Measurements from ENCODE around the gene PRAC1. TPM values are rescaled to one million over a fixed set of nuclear protein-coding genes. Genes with fewer than 3 reads are reported as not detected.
"Not testable (repeated sequence)": the region's sequence is repeated elsewhere in the genome, so short reads cannot be mapped to it uniquely, and the experiment has no call there.

The PRAC1 gene
- total RNA-seq, 1 donor from 2014 or later, result not detected

DNA sequence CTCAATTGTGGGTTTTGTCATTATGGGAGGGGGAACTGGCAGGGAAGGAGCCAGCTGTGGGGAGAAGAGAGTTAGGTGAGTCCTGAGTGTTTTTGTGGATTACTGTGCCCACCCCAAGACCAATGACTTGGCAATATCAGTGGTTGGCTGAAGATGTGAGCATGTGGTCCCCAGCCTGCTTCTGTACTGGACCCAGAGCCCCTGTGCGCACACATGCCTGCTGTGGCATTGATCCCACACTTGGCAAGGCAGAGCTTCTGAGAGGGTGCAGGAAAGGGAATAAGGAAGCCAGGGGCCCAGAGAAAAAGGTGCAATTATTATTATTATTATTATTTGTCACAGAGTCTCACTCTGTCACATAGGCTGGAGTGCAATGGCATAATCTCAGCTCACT lies 1.3 kb downstream of the PRAC1 start:
- no peak for TF ChIP-seq CTCF (conservative IDR thresholded peaks at IDR 0.05; ENCODE audit: low read depth, low read length)
- no peak for DNase-seq (ENCODE audit: low read depth)
- no peak overlapping the region for H3K4me3 ChIP-seq (ENCODE audit: low read depth, low read length)

DNA sequence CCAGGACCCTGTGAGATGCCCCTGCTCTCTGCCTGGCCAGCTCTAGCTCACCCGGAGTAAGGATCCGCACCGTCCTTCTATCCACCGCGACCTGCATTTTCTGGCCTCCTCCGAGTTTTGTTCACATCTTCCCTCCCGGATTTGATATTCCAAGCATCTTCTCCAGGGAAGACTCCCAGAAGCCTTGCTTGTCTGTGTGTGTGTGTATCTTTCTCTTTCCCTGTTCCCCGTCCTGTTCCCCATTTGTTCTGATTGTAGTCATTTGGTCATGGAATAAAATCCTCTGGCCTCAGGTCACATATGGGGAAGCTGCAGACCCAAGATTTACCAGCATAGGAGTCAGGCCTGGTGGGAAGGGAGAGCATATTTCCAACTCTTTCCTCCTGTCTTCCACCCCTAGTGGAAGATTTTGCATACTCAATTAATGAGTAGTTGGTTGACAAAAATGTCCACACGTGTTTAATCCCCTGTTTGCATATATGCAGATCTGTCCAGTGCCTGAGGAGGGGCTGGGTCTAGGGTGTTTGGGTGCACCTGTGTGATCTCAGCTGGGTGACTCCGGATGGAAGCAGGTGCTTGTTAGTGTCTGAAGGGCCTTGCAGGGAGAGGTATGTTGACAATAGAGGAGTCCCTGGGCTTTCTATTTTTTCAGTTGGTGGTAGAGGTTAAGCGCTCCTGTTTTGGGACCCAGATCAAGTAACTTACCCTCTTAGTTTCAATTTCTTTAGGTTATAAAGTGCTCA lies 1.9 kb downstream of the PRAC1 start:
- no peak for DNase-seq (ENCODE audit: low read depth)
- TF ChIP-seq CTCF (conservative IDR thresholded peaks at IDR 0.05; ENCODE audit: low read depth, low read length), result no peak
- H3K4me3 ChIP-seq (ENCODE audit: low read depth, low read length), result no peak overlapping the region

GRCh38 chr17:48719642-48720265 lies 2.6 kb downstream of the PRAC1 start:
- TF ChIP-seq CTCF (conservative IDR thresholded peaks at IDR 0.05; ENCODE audit: low read depth, low read length), result no peak
- H3K4me3 ChIP-seq (ENCODE audit: low read depth, low read length), result no peak overlapping the region
- no peak for DNase-seq (ENCODE audit: low read depth)

- no peak for DNase-seq (ENCODE audit: low read depth)
- no peak overlapping the region for H3K4me3 ChIP-seq (ENCODE audit: low read depth, low read length)
- TF ChIP-seq CTCF (conservative IDR thresholded peaks at IDR 0.05; ENCODE audit: low read depth, low read length), result no peak
Observed at GRCh38 chr17:48718761-48719641, 3.3 kb downstream of the PRAC1 start.

GRCh38 chr17:48718227-48718760 lies 4.0 kb downstream of the PRAC1 start:
- DNase-seq (ENCODE audit: low read depth), result no peak
- no peak for TF ChIP-seq CTCF (conservative IDR thresholded peaks at IDR 0.05; ENCODE audit: low read depth, low read length)
- H3K4me3 ChIP-seq (ENCODE audit: low read depth, low read length), result no peak overlapping the region

DNA sequence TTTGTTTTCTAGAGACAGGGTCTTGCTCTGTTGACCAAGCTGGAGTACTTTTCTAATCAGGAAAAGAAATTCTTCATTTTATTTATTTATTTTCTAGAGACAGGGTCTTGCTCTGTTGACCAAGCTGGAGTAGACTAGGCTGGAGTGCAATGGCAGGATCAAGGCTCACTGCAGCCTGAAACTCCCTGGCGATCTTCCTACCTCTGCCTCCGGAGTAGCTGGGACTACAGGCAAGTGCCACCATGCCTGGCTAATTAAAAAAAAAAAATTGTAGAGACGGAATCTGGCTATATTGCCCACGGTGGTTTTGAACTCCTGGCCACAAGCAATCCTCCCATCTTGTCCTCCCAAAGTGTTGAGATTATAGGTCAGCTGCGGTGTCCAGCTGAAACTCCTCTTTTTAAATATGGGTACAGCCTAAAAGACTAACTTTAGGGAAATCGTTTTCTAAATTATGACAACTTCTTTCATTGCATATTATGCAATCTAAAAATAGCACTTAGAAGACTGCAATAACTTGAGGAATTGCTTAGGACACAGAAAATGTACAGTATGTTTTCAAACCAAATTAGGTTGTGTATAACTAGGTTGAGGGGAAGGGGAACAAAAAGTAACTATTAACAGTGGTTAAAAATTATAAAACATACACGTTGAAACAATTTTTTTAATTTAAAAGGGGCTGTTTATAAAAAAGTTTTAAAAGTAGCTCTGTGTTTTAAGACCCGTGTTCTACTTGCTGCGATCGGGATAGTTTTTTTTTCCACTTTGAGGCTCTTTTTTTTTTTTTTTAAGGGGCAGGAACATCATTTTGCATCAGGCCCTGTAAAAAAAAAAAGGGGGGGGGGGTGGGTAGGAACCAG lies 4.7 kb downstream of the PRAC1 start:
- TF ChIP-seq CTCF (conservative IDR thresholded peaks at IDR 0.05; ENCODE audit: low read depth, low read length), result no peak
- no peak overlapping the region for H3K4me3 ChIP-seq (ENCODE audit: low read depth, low read length)
- DNase-seq (ENCODE audit: low read depth), result no peak

- H3K4me3 ChIP-seq (ENCODE audit: low read depth, low read length); DNase-seq (ENCODE audit: low read depth): not testable (repeated sequence)
Observed at GRCh38 chr17:48716549-48716948, 5.8 kb downstream of the PRAC1 start.
